Stimulated activated naive CD8-positive, alpha-beta T cell treated with anti-CD3 and anti-CD28 coated beads, Interleukin-15, Interleukin-2, amounts not matched to agents 100 ng/mL and 50 ng/mL, for 24 hours (primary cell): ENCODE data around the gene STX11.
"Not testable (repeated sequence)": the region's sequence is repeated elsewhere in the genome, so short reads cannot be mapped to it uniquely, and the experiment has no call there.

Experiments
- H3K27ac Mint-ChIP-seq: one replicate; pipeline ENCODE4 v1.8.0; 2021; ENCODE audit warnings: mild to moderate bottlenecking, mixed read lengths
- H3K27me3 Mint-ChIP-seq: one replicate; pipeline ENCODE4 v1.8.0; 2021; ENCODE audit warnings: mixed read lengths
- H3K36me3 Mint-ChIP-seq: one replicate; pipeline ENCODE4 v1.8.0; 2021; ENCODE audit warnings: low read depth, mixed read lengths
- H3K4me1 Mint-ChIP-seq: one replicate; pipeline ENCODE4 v1.8.0; 2021; ENCODE audit warnings: low read depth, mixed read lengths
- H3K4me3 Mint-ChIP-seq: one replicate; pipeline ENCODE4 v1.8.0; 2021; ENCODE audit warnings: mild to moderate bottlenecking, mixed read lengths
- H3K9me3 Mint-ChIP-seq: one replicate; pipeline ENCODE4 v1.8.0; 2021; ENCODE audit warnings: mixed read lengths

The STX11 gene

DNA sequence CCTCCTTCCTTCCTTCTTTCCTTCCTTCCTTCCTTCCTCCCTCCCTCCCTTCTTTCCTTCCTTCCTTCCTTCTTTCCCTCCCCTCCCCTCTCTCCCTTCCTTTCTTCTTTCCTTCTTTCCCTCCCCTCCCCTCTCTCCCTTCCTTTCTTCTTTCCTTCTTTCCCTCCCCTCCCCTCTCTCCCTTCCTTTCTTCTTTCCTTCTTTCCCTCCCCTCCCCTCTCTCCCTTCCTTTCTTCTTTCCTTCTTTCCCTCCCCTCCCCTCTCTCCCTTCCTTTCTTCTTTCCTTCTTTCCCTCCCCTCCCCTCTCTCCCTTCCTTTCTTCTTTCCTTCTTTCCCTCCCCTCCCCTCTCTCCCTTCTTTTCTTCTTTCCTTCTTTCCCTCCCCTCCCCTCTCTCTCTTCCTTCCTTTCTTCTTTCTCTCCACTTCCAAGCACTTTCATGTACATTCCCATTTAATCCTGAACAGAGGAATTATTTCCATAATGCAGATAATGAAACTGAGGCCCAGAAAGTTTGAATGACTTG lies 18.1 kb upstream of the STX11 start:
- peak overlapping the region; percentile 66 for H3K27ac Mint-ChIP-seq
- not testable (repeated sequence) for H3K4me3 Mint-ChIP-seq, H3K36me3 Mint-ChIP-seq, H3K9me3 Mint-ChIP-seq
- H3K4me1 Mint-ChIP-seq: peaks cover 38% of the 10 kb centered on the region
- peaks cover 19% of the 10 kb centered on the region for H3K27me3 Mint-ChIP-seq

DNA sequence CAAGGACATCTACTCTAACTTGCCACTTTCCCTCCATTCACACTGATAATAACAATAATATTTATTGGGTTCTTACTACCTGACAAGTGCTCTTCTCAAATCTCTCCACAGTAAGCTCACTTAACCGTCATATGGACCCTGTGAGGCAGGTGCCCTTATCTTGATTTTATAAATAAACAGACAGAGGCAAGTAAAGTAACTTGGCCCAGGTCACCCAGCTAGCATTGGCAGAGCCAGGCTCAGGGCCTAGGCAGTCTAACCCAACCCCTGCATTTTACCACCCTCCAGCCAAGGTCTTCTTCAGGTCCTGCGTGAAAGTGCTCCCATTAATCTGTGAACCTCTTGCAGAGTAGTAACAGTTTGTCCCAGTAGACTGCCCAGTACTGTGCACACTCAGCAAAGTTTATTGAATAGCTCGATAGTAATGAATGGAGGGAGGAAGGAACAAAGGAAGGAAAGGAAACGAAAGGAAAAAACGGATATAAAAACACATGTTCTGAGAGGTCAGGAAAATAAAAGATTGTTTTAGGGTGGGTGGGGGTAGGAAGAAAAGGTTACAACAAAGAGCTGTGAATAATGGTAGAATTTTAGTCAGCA lies 17.0 kb upstream of the STX11 start:
- peaks cover 38% of the 10 kb centered on the region for H3K4me1 Mint-ChIP-seq
- H3K27ac Mint-ChIP-seq: no peak overlapping the region
- no peaks in the 10 kb centered on the region for H3K9me3 Mint-ChIP-seq
- no peak overlapping the region for H3K4me3 Mint-ChIP-seq
- H3K36me3 Mint-ChIP-seq: no peaks in the 10 kb centered on the region
- peaks cover 21% of the 10 kb centered on the region for H3K27me3 Mint-ChIP-seq

DNA sequence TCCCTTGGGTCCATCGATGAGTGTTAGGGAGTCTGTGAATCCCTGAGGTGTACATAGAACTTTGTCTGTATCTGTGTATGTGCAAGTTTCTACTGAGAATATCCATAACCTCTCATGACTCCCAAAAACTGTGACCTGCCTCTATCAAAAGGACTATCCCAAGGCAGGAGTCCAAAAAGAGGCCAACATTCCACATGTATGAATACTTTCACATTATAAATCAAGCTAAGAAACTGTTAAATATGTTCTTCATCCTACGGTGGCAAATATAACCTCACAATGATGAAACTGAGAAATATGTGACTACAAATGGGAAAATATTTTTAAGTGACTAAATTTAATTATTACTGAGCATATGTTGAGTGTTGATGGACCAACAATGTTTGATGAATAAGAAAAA lies 16.1 kb upstream of the STX11 start:
- Mint-ChIP-seq H3K36me3 (no peaks in the 10 kb centered on the region), H3K4me1 (peaks cover 36% of the 10 kb centered on the region), H3K27ac (no peak overlapping the region), H3K4me3 (no peak overlapping the region), H3K9me3 (no peaks in the 10 kb centered on the region), H3K27me3 (peaks cover 18% of the 10 kb centered on the region)

DNA sequence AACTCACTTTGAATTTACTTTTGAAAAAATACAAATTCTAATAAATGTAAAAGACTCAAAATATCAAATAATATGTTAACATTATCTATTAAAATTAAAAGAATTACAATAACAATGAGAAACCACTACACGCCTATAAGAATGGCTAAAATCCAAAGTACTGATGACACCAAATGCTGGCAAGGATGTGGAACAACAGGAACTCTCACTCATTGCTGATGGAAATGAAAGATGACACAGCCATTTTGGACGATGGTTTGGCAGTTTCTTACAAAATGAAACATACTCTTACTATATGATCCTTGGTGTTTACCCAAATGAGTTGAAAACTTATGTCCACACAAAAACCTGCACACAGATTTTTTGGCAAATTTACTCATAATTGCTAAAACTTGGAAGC lies 15.6 kb upstream of the STX11 start:
- Mint-ChIP-seq H3K4me1 (peaks cover 32% of the 10 kb centered on the region), H3K4me3 (no peak overlapping the region), H3K27me3 (peaks cover 18% of the 10 kb centered on the region), H3K27ac (no peak overlapping the region), H3K9me3 (no peaks in the 10 kb centered on the region), H3K36me3 (no peaks in the 10 kb centered on the region)

DNA sequence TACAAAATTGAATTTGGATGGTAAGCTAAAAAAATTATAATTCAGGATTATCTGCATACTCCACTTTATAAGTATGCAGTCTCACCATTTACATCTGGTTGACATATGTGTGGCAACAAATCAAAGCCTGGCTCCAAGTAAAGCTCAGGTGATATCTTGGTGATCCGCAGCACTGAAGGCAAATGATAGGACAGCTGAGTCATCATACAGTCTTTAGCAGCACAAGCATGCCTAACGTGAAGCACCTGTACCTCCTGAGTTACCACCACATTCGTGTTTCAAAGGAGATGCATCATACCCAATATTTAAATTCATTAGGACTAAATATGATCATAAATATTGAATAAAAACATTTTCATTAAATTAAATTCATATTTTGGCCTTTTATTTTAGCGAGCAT lies 11.8 kb upstream of the STX11 start:
- Mint-ChIP-seq H3K9me3 (no peaks in the 10 kb centered on the region), H3K27me3 (peaks cover 11% of the 10 kb centered on the region), H3K4me3 (no peak overlapping the region), H3K4me1 (no peaks in the 10 kb centered on the region), H3K27ac (no peak overlapping the region), H3K36me3 (no peaks in the 10 kb centered on the region)

- H3K9me3 Mint-ChIP-seq: no peaks in the 10 kb centered on the region
- no peak overlapping the region for H3K4me3 Mint-ChIP-seq
- peaks cover 8% of the 10 kb centered on the region for H3K27me3 Mint-ChIP-seq
- H3K4me1 Mint-ChIP-seq: no peaks in the 10 kb centered on the region
- H3K27ac Mint-ChIP-seq: no peak overlapping the region
- no peaks in the 10 kb centered on the region for H3K36me3 Mint-ChIP-seq
Measured at GRCh38 chr6:144139817-144140216, 10.5 kb upstream of the STX11 start.

- no peaks in the 10 kb centered on the region for H3K36me3 Mint-ChIP-seq
- no peak overlapping the region for H3K4me3 Mint-ChIP-seq
- peaks cover 8% of the 10 kb centered on the region for H3K27me3 Mint-ChIP-seq
- H3K4me1 Mint-ChIP-seq: no peaks in the 10 kb centered on the region
- H3K9me3 Mint-ChIP-seq: no peaks in the 10 kb centered on the region
- H3K27ac Mint-ChIP-seq: no peak overlapping the region
Measured at GRCh38 chr6:144140867-144141266, 9.4 kb upstream of the STX11 start.

DNA sequence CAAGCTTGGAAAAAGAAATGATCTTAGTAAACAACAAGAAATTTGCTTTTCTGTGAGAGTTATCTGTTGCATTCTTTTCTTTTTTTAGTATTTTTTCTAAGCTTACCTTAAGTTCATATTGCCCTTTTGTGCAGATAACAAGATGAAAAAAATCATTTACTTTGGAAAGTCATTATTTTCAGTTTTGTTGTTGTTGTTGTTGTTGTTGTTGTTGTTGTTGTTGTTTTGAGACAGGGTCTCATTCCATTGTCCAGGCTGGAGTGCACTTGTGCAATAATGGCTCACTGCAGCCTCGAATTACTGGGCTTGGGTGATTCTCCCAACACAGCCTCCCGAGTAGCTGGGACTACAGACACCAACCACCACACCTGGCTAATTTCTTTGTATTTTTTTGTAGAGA lies 8.8 kb upstream of the STX11 start:
- Mint-ChIP-seq H3K27ac (no peak overlapping the region), H3K9me3 (no peaks in the 10 kb centered on the region), H3K4me1 (no peaks in the 10 kb centered on the region), H3K27me3 (peaks cover 3% of the 10 kb centered on the region), H3K36me3 (no peaks in the 10 kb centered on the region), H3K4me3 (no peak overlapping the region)

DNA sequence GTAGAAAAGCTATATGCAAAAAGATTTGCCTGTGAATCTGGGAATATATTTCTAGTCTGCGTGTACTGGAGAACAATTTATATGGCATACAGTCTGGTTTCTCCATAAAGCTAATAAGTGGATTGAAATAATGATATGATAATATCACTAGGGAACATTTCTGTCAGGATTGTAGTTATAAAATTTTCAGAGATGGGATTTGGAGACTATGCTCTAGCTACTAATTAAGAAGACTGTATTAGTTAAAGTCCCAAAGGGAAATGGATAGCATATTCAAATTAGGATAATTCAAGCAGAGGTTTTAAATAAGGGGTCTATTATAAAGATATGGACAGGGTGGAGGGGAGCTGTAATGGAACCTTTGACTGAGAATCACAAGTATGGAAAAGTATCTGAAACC lies 7.2 kb upstream of the STX11 start:
- no peaks in the 10 kb centered on the region for H3K36me3 Mint-ChIP-seq
- H3K27me3 Mint-ChIP-seq: no peaks in the 10 kb centered on the region
- no peak overlapping the region for H3K27ac Mint-ChIP-seq
- no peak overlapping the region for H3K4me3 Mint-ChIP-seq
- no peaks in the 10 kb centered on the region for H3K4me1 Mint-ChIP-seq
- H3K9me3 Mint-ChIP-seq: no peaks in the 10 kb centered on the region

DNA sequence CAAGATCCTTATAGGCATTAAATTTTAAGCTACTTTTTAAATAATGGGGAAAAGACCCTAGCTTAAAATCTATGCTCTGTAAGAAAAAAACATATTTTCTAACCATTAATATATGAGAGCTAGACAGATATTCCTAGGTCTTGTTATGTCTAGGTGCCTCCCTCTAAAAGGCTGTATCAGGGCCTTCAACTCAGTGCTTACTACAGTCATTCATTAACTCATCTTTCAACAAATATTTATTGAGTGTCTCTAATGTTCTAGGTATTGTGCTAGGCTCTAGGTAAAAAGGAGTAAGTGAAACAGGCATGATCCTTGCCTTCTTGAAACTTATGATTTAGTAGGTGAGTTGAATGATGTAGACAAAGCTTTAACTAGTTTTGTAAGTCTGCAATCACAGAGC lies 6.4 kb upstream of the STX11 start:
- no peak overlapping the region for H3K27ac Mint-ChIP-seq
- no peaks in the 10 kb centered on the region for H3K36me3 Mint-ChIP-seq
- no peaks in the 10 kb centered on the region for H3K27me3 Mint-ChIP-seq
- H3K4me1 Mint-ChIP-seq: no peaks in the 10 kb centered on the region
- no peaks in the 10 kb centered on the region for H3K9me3 Mint-ChIP-seq
- H3K4me3 Mint-ChIP-seq: no peak overlapping the region

GRCh38 chr6:144144996-144145395 lies 5.3 kb upstream of the STX11 start:
- no peaks in the 10 kb centered on the region for H3K27me3 Mint-ChIP-seq

DNA sequence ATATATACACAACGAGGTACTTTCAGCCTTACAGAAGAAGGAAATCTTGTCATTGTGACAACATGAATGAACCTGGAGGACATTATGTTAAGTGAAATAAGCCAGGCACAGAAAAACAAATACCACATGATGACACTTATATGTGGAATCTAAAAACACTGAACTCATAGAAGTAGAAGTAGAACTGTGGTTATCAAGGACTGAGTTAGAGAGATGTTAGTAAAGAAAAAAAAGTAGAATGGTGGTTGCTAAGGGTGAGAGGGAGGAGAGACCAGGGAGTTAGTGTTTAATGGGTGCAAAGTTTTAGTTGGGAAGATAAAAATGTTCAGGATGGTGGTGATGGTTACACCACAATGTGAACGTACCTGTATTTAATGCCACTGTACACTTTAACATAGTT lies 4.8 kb upstream of the STX11 start:
- Mint-ChIP-seq H3K4me3 (no peak overlapping the region), H3K9me3 (no peaks in the 10 kb centered on the region), H3K27ac (peak overlapping the region; percentile 31), H3K36me3 (no peaks in the 10 kb centered on the region), H3K4me1 (peaks cover 6% of the 10 kb centered on the region), H3K27me3 (no peaks in the 10 kb centered on the region)

More at GRCh38 chr6:144144996-144145395, 5.3 kb upstream of the STX11 start:
- Mint-ChIP-seq H3K36me3 (no peaks in the 10 kb centered on the region), H3K4me1 (peaks cover 6% of the 10 kb centered on the region), H3K9me3 (no peaks in the 10 kb centered on the region), H3K4me3 (no peak overlapping the region), H3K27ac (no peak overlapping the region)

DNA sequence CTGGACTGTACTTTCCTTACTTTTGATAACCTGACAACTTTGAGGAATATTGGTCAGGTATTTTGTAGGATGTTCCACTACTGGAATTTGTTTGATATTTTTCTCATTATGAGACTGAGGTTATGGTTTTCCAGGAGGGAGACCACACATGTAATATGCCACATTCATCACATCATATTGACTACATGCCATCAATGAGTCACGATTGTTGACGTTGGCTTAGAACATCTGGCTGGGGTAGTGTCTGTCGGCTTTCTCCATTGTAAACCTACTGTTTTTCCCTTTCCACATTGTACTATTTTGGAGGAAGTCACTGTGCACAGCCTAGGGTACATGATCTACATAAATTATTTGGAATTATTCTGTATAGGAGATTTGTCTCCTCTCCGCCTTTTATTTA lies 1.4 kb upstream of the STX11 start:
- Mint-ChIP-seq H3K4me3 (no peak overlapping the region), H3K4me1 (peaks cover 35% of the 10 kb centered on the region), H3K36me3 (peaks cover 27% of the 10 kb centered on the region), H3K9me3 (no peaks in the 10 kb centered on the region), H3K27me3 (no peaks in the 10 kb centered on the region), H3K27ac (no peak overlapping the region)

DNA sequence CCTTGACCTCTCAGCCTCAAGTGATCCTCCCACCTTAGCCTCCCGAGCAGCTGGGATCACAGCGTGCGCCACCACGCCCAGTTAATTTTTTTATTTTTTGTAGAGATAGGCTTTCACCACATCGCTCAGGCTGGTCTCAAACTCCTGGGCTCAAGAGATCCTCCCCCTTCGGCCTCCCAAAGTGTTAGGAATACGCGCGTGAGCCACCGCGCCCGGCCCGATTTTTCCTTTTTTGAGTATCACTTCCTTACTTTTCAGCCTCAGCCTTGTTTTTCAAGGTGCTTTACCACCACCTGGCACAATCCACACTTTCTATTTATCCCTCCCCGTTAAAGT lies 791 bp upstream of the STX11 start:
- peak overlapping the region; percentile 81 for H3K27ac Mint-ChIP-seq
- H3K4me3 Mint-ChIP-seq: peak overlapping the region; percentile 82
- peaks cover 33% of the 10 kb centered on the region for H3K36me3 Mint-ChIP-seq
- no peaks in the 10 kb centered on the region for H3K9me3 Mint-ChIP-seq
- H3K27me3 Mint-ChIP-seq: no peaks in the 10 kb centered on the region
- peaks cover 41% of the 10 kb centered on the region for H3K4me1 Mint-ChIP-seq

- H3K36me3 Mint-ChIP-seq: peaks cover 45% of the 10 kb centered on the region
- H3K4me1 Mint-ChIP-seq: peaks cover 54% of the 10 kb centered on the region
- H3K9me3 Mint-ChIP-seq: no peaks in the 10 kb centered on the region
- H3K27ac Mint-ChIP-seq: peak overlapping the region; percentile 96
- no peaks in the 10 kb centered on the region for H3K27me3 Mint-ChIP-seq
- peak overlapping the region; percentile 93 for H3K4me3 Mint-ChIP-seq
Measured at GRCh38 chr6:144150710-144151657, 667 bp downstream of the STX11 start.
